ENCODE results near the gene SEMA4G. TPM values are rescaled to one million over a fixed set of nuclear protein-coding genes. Genes with fewer than 3 reads are reported as not detected.

Gene SEMA4G
- total RNA-seq, 1 experiment from 2014 or later = not detected

- Histone ChIP-seq H3K27ac (ENCODE audit: low read length) (no peak overlapping the region), H3K4me3 (ENCODE audit: low read length) (no peak overlapping the region), H3K4me2 (ENCODE audit: low read depth, low read length, poor library complexity, severe bottlenecking) (no peak overlapping the region), H4K20me1 (ENCODE audit: insufficient read depth, low read depth, low read length) (no peaks in the 10 kb centered on the region), H3K36me3 (ENCODE audit: insufficient read depth, low read length) (peaks cover 37% of the 10 kb centered on the region), H3K79me2 (ENCODE audit: low read length) (no peaks in the 10 kb centered on the region), H3K9ac (ENCODE audit: low read length) (no peak overlapping the region), H3K4me1 (ENCODE audit: low read length) (no peaks in the 10 kb centered on the region), H3K27me3 (ENCODE audit: low read length) (no peaks in the 10 kb centered on the region), H3K9me3 (ENCODE audit: low read length) (no peaks in the 10 kb centered on the region), H3K9me2 (replicated peaks; ENCODE audit: insufficient read depth, low read length) (no peaks in the 10 kb centered on the region), H2AFZ (ENCODE audit: low read length) (no peak overlapping the region)
- DNase-seq = no peak
These were observed 27.1 kb upstream of the SEMA4G start for GRCh38 chr10:100942229-100942628.

DNA sequence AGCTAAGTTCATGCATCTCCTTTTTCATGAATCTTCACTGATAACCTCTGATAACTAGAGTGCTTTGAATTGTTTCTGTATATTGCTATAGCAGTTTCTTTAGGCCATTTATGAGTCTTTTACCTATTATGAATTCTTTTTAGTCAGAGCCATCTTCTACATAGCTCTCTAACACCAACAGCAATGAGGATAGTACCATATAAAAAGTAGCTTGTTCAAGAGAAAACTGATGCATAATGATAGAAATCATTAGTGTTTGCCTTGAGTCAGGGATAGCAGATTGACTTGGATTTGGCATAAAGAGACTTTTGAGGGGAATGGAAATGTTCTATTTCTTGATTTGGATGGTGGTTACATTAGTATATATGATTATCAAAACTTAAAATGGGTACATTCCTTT lies 25.8 kb upstream of the SEMA4G start:
- Histone ChIP-seq H3K4me2 (ENCODE audit: low read depth, low read length, poor library complexity, severe bottlenecking) (no peak overlapping the region), H3K4me3 (ENCODE audit: low read length) (no peak overlapping the region), H3K36me3 (ENCODE audit: insufficient read depth, low read length) (peaks cover 35% of the 10 kb centered on the region; the same call in 1 of the 2 replicates), H3K9ac (ENCODE audit: low read length) (no peak overlapping the region), H3K27me3 (ENCODE audit: low read length) (no peaks in the 10 kb centered on the region), H2AFZ (ENCODE audit: low read length) (no peak overlapping the region), H3K4me1 (ENCODE audit: low read length) (no peaks in the 10 kb centered on the region), H3K79me2 (ENCODE audit: low read length) (no peaks in the 10 kb centered on the region), H4K20me1 (ENCODE audit: insufficient read depth, low read depth, low read length) (no peaks in the 10 kb centered on the region), H3K9me3 (ENCODE audit: low read length) (no peaks in the 10 kb centered on the region), H3K27ac (ENCODE audit: low read length) (no peak overlapping the region), H3K9me2 (replicated peaks; ENCODE audit: insufficient read depth, low read length) (no peaks in the 10 kb centered on the region)
- no peak for DNase-seq

DNA sequence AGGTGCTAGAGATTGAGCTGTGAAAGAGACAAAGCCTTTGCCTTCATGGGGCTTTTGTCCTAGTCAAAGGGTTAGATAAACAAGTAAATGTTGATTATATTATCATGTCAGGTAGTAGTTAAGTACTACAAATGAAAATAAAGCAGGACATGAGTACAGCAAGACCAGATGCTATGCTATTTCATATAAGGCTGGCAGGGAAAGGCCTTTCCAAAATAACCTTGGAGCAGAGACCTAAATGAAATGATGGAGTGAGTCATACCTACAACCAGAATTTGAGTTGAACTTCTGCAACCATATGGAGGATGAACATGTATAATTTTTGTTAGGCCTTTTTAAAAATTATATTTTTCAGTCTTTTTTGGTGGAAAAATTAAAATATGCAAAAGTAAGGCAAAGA lies 23.6 kb upstream of the SEMA4G start:
- H3K36me3 ChIP-seq (ENCODE audit: insufficient read depth, low read length) = peaks cover 42% of the 10 kb centered on the region

DNA sequence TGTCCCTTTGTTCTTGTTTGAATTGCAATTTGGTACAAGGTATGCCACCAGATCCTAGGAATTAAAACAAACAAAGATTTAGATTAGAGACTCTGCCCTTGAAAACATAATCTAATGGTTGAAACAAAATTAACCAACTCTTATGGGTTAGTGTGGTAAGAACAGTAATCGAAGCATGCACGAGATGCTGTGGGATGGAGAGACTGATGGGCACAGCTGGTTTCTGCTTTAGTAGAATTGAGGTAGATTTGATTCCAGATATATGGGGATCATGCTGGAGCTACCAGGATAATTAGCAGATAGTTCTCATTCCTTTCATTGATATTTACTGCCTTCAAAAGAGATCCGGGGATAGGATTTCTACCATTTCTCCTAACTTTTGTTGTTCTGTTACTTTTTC lies 20.4 kb upstream of the SEMA4G start:
- Histone ChIP-seq H3K79me2 (ENCODE audit: low read length) (no peaks in the 10 kb centered on the region), H3K36me3 (ENCODE audit: insufficient read depth, low read length) (peaks cover 42% of the 10 kb centered on the region), H3K4me1 (ENCODE audit: low read length) (no peaks in the 10 kb centered on the region), H2AFZ (ENCODE audit: low read length) (no peak overlapping the region), H3K27ac (ENCODE audit: low read length) (no peak overlapping the region), H3K4me2 (ENCODE audit: low read depth, low read length, poor library complexity, severe bottlenecking) (no peak overlapping the region), H4K20me1 (ENCODE audit: insufficient read depth, low read depth, low read length) (no peaks in the 10 kb centered on the region), H3K27me3 (ENCODE audit: low read length) (no peaks in the 10 kb centered on the region), H3K9ac (ENCODE audit: low read length) (no peak overlapping the region), H3K9me2 (replicated peaks; ENCODE audit: insufficient read depth, low read length) (no peaks in the 10 kb centered on the region), H3K4me3 (ENCODE audit: low read length) (no peak overlapping the region), H3K9me3 (ENCODE audit: low read length) (no peaks in the 10 kb centered on the region)
- no peak for DNase-seq

More for the DNA sequence above, 23.6 kb upstream of the SEMA4G start:
- no peak overlapping the region for H3K9ac ChIP-seq (ENCODE audit: low read length)
- H4K20me1 ChIP-seq (ENCODE audit: insufficient read depth, low read depth, low read length) = no peaks in the 10 kb centered on the region
- no peaks in the 10 kb centered on the region for H3K79me2 ChIP-seq (ENCODE audit: low read length)
- no peaks in the 10 kb centered on the region for H3K27me3 ChIP-seq (ENCODE audit: low read length)
- H3K4me3 ChIP-seq (ENCODE audit: low read length) = no peak overlapping the region
- no peak overlapping the region for H3K4me2 ChIP-seq (ENCODE audit: low read depth, low read length, poor library complexity, severe bottlenecking)
- H2AFZ ChIP-seq (ENCODE audit: low read length) = no peak overlapping the region
- H3K27ac ChIP-seq (ENCODE audit: low read length) = no peak overlapping the region
- no peaks in the 10 kb centered on the region for H3K4me1 ChIP-seq (ENCODE audit: low read length)
- H3K9me3 ChIP-seq (ENCODE audit: low read length) = no peaks in the 10 kb centered on the region
- no peak for DNase-seq
- no peaks in the 10 kb centered on the region for H3K9me2 ChIP-seq (replicated peaks; ENCODE audit: insufficient read depth, low read length)

GRCh38 chr10:100960251-100960650 lies 9.1 kb upstream of the SEMA4G start:
- Histone ChIP-seq H3K9me3 (ENCODE audit: low read length) (no peaks in the 10 kb centered on the region), H3K4me1 (ENCODE audit: low read length) (peaks cover 13% of the 10 kb centered on the region), H3K27ac (ENCODE audit: low read length) (peak overlapping the region; percentile 40), H3K36me3 (ENCODE audit: insufficient read depth, low read length) (peaks cover 31% of the 10 kb centered on the region; the same call in 1 of the 2 replicates), H3K79me2 (ENCODE audit: low read length) (no peaks in the 10 kb centered on the region), H2AFZ (ENCODE audit: low read length) (no peak overlapping the region), H4K20me1 (ENCODE audit: insufficient read depth, low read depth, low read length) (no peaks in the 10 kb centered on the region), H3K9ac (ENCODE audit: low read length) (no peak overlapping the region), H3K9me2 (replicated peaks; ENCODE audit: insufficient read depth, low read length) (no peaks in the 10 kb centered on the region), H3K4me2 (ENCODE audit: low read depth, low read length, poor library complexity, severe bottlenecking) (peak overlapping the region; percentile 36), H3K4me3 (ENCODE audit: low read length) (no peak overlapping the region), H3K27me3 (ENCODE audit: low read length) (no peaks in the 10 kb centered on the region)
- DNase-seq = no peak

GRCh38 chr10:100962351-100963080 lies 6.8 kb upstream of the SEMA4G start:
- peaks cover 29% of the 10 kb centered on the region; the same call in 1 of the 2 replicates for H3K36me3 ChIP-seq (ENCODE audit: insufficient read depth, low read length)
- no peak for DNase-seq
- H3K27me3 ChIP-seq (ENCODE audit: low read length) = no peaks in the 10 kb centered on the region
- peaks cover 13% of the 10 kb centered on the region for H3K4me1 ChIP-seq (ENCODE audit: low read length)
- H3K4me3 ChIP-seq (ENCODE audit: low read length) = no peak overlapping the region
- H4K20me1 ChIP-seq (ENCODE audit: insufficient read depth, low read depth, low read length) = no peaks in the 10 kb centered on the region
- no peak overlapping the region for H3K9ac ChIP-seq (ENCODE audit: low read length)
- H3K9me3 ChIP-seq (ENCODE audit: low read length) = no peaks in the 10 kb centered on the region
- no peaks in the 10 kb centered on the region for H3K9me2 ChIP-seq (replicated peaks; ENCODE audit: insufficient read depth, low read length)
- no peak overlapping the region for H2AFZ ChIP-seq (ENCODE audit: low read length)
- H3K4me2 ChIP-seq (ENCODE audit: low read depth, low read length, poor library complexity, severe bottlenecking) = no peak overlapping the region
- H3K27ac ChIP-seq (ENCODE audit: low read length) = no peak overlapping the region
- no peaks in the 10 kb centered on the region for H3K79me2 ChIP-seq (ENCODE audit: low read length)

- Histone ChIP-seq H2AFZ (ENCODE audit: low read length) (no peak overlapping the region), H4K20me1 (ENCODE audit: insufficient read depth, low read depth, low read length) (no peaks in the 10 kb centered on the region), H3K36me3 (ENCODE audit: insufficient read depth, low read length) (peaks cover 27% of the 10 kb centered on the region; the same call in 1 of the 2 replicates), H3K4me1 (ENCODE audit: low read length) (peaks cover 17% of the 10 kb centered on the region), H3K79me2 (ENCODE audit: low read length) (no peaks in the 10 kb centered on the region), H3K27me3 (ENCODE audit: low read length) (no peaks in the 10 kb centered on the region), H3K27ac (ENCODE audit: low read length) (no peak overlapping the region), H3K9me2 (replicated peaks; ENCODE audit: insufficient read depth, low read length) (no peaks in the 10 kb centered on the region), H3K4me3 (ENCODE audit: low read length) (no peak overlapping the region), H3K4me2 (ENCODE audit: low read depth, low read length, poor library complexity, severe bottlenecking) (no peak overlapping the region), H3K9ac (ENCODE audit: low read length) (no peak overlapping the region), H3K9me3 (ENCODE audit: low read length) (no peaks in the 10 kb centered on the region)
- no peak for DNase-seq
These were observed 5.5 kb upstream of the SEMA4G start for GRCh38 chr10:100963826-100964225.

- peaks cover 14% of the 10 kb centered on the region; the same call in 1 of the 2 replicates for H3K36me3 ChIP-seq (ENCODE audit: insufficient read depth, low read length)
- H3K79me2 ChIP-seq (ENCODE audit: low read length) = no peaks in the 10 kb centered on the region
- no peaks in the 10 kb centered on the region for H3K9me2 ChIP-seq (replicated peaks; ENCODE audit: insufficient read depth, low read length)
- H3K9me3 ChIP-seq (ENCODE audit: low read length) = no peaks in the 10 kb centered on the region
- no peak overlapping the region for H3K4me3 ChIP-seq (ENCODE audit: low read length)
- no peak overlapping the region for H3K4me2 ChIP-seq (ENCODE audit: low read depth, low read length, poor library complexity, severe bottlenecking)
- H3K9ac ChIP-seq (ENCODE audit: low read length) = no peak overlapping the region
- H4K20me1 ChIP-seq (ENCODE audit: insufficient read depth, low read depth, low read length) = no peaks in the 10 kb centered on the region
- no peaks in the 10 kb centered on the region for H3K27me3 ChIP-seq (ENCODE audit: low read length)
- DNase-seq = no peak
- no peak overlapping the region for H2AFZ ChIP-seq (ENCODE audit: low read length)
- no peak overlapping the region for H3K27ac ChIP-seq (ENCODE audit: low read length)
- peaks cover 11% of the 10 kb centered on the region for H3K4me1 ChIP-seq (ENCODE audit: low read length)
These were observed 3.5 kb upstream of the SEMA4G start for GRCh38 chr10:100965820-100966219.
